ENCODE results near the gene FAM83C. TPM values are rescaled to one million over a fixed set of nuclear protein-coding genes. Genes with fewer than 3 reads are reported as not detected.

FAM83C gene
- total and polyA plus RNA-seq, 10 of the 15 experiments (the other 5 are each of a cell fraction or from before 2014, with no cell fraction given): not detected

DNA sequence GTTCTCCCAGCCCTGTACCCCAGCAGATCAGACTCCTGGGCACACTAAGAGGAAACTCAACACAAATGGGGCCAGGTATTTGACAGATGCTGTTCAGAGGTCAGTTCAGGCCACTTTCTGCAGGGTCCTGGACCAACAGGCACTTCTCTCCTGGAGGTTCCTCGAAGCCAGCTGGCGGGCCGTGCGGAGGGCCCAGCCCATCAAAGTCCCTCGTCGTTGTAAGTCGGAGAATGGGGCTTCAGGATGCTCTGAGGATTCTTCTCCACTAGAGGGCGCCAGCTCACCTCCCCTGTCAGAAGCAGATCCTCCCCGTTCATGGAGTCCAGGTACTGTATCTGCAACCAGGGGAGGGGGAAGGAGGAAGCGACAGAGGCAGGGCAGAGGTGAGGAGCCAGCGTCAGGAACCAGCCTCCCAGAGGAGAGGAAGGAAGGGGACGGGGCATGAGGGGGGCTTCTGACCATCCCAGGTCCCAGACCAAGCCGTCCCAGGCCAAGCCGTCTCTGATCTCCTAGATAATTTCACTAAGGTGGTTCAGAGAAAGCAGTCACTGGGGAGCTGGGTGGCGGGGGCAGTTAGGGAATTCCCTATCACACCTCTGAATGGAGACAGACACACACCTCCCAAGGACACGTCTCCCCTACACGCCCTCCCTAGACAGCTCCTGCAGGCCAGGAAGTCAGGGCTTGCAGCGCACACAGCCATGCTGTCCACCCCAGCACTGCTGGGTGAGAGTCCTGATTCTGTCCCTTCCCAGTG, 11.7 kb upstream of the FAM83C start (continued):
- TF ChIP-seq, protein P1, sequence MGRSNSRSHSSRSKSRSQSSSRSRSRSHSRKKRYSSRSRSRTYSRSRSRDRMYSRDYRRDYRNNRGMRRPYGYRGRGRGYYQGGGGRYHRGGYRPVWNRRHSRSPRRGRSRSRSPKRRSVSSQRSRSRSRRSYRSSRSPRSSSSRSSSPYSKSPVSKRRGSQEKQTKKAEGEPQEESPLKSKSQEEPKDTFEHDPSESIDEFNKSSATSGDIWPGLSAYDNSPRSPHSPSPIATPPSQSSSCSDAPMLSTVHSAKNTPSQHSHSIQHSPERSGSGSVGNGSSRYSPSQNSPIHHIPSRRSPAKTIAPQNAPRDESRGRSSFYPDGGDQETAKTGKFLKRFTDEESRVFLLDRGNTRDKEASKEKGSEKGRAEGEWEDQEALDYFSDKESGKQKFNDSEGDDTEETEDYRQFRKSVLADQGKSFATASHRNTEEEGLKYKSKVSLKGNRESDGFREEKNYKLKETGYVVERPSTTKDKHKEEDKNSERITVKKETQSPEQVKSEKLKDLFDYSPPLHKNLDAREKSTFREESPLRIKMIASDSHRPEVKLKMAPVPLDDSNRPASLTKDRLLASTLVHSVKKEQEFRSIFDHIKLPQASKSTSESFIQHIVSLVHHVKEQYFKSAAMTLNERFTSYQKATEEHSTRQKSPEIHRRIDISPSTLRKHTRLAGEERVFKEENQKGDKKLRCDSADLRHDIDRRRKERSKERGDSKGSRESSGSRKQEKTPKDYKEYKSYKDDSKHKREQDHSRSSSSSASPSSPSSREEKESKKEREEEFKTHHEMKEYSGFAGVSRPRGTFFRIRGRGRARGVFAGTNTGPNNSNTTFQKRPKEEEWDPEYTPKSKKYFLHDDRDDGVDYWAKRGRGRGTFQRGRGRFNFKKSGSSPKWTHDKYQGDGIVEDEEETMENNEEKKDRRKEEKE (IDR thresholded peaks at IDR 0.05): no peak
- TF ChIP-seq, protein P2, sequence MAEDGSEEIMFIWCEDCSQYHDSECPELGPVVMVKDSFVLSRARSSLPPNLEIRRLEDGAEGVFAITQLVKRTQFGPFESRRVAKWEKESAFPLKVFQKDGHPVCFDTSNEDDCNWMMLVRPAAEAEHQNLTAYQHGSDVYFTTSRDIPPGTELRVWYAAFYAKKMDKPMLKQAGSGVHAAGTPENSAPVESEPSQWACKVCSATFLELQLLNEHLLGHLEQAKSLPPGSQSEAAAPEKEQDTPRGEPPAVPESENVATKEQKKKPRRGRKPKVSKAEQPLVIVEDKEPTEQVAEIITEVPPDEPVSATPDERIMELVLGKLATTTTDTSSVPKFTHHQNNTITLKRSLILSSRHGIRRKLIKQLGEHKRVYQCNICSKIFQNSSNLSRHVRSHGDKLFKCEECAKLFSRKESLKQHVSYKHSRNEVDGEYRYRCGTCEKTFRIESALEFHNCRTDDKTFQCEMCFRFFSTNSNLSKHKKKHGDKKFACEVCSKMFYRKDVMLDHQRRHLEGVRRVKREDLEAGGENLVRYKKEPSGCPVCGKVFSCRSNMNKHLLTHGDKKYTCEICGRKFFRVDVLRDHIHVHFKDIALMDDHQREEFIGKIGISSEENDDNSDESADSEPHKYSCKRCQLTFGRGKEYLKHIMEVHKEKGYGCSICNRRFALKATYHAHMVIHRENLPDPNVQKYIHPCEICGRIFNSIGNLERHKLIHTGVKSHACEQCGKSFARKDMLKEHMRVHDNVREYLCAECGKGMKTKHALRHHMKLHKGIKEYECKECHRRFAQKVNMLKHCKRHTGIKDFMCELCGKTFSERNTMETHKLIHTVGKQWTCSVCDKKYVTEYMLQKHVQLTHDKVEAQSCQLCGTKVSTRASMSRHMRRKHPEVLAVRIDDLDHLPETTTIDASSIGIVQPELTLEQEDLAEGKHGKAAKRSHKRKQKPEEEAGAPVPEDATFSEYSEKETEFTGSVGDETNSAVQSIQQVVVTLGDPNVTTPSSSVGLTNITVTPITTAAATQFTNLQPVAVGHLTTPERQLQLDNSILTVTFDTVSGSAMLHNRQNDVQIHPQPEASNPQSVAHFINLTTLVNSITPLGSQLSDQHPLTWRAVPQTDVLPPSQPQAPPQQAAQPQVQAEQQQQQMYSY (CRISPR knock-in tag; IDR thresholded peaks at IDR 0.05): no peak
- no peak for TF ChIP-seq NFYA (IDR thresholded peaks at IDR 0.05; ENCODE audit: borderline replicate concordance, low read depth, low read length)
- TF ChIP-seq HDGF (IDR thresholded peaks at IDR 0.05): no peak
- TF ChIP-seq, protein P3, sequence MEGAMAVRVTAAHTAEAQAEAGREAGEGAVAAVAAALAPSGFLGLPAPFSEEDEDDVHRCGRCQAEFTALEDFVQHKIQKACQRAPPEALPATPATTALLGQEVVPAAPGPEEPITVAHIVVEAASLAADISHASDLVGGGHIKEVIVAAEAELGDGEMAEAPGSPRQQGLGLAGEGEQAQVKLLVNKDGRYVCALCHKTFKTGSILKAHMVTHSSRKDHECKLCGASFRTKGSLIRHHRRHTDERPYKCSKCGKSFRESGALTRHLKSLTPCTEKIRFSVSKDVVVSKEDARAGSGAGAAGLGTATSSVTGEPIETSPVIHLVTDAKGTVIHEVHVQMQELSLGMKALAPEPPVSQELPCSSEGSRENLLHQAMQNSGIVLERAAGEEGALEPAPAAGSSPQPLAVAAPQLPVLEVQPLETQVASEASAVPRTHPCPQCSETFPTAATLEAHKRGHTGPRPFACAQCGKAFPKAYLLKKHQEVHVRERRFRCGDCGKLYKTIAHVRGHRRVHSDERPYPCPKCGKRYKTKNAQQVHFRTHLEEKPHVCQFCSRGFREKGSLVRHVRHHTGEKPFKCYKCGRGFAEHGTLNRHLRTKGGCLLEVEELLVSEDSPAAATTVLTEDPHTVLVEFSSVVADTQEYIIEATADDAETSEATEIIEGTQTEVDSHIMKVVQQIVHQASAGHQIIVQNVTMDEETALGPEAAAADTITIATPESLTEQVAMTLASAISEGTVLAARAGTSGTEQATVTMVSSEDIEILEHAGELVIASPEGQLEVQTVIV (IDR thresholded peaks at IDR 0.05; ENCODE audit: borderline replicate concordance, partially characterized antibody): no peak
- no peak for TF ChIP-seq JUND (IDR thresholded peaks at IDR 0.05; ENCODE audit: low read depth, low read length)
- peak; percentile 13; the same call in 1 of the 2 replicates for TF ChIP-seq LARP7 (IDR thresholded peaks at IDR 0.05)
- TF ChIP-seq BACH1 (IDR thresholded peaks at IDR 0.05; ENCODE audit: borderline replicate concordance): no peak
- TF ChIP-seq CHD2 (IDR thresholded peaks at IDR 0.05; ENCODE audit: borderline replicate concordance, low read depth, low read length): no peak
- TF ChIP-seq, protein P4, sequence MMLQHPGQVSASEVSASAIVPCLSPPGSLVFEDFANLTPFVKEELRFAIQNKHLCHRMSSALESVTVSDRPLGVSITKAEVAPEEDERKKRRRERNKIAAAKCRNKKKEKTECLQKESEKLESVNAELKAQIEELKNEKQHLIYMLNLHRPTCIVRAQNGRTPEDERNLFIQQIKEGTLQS (IDR thresholded peaks at IDR 0.05; ENCODE audit: borderline replicate concordance, extremely low read depth, low read depth, low read length): no peak
- TF ChIP-seq, protein P5, sequence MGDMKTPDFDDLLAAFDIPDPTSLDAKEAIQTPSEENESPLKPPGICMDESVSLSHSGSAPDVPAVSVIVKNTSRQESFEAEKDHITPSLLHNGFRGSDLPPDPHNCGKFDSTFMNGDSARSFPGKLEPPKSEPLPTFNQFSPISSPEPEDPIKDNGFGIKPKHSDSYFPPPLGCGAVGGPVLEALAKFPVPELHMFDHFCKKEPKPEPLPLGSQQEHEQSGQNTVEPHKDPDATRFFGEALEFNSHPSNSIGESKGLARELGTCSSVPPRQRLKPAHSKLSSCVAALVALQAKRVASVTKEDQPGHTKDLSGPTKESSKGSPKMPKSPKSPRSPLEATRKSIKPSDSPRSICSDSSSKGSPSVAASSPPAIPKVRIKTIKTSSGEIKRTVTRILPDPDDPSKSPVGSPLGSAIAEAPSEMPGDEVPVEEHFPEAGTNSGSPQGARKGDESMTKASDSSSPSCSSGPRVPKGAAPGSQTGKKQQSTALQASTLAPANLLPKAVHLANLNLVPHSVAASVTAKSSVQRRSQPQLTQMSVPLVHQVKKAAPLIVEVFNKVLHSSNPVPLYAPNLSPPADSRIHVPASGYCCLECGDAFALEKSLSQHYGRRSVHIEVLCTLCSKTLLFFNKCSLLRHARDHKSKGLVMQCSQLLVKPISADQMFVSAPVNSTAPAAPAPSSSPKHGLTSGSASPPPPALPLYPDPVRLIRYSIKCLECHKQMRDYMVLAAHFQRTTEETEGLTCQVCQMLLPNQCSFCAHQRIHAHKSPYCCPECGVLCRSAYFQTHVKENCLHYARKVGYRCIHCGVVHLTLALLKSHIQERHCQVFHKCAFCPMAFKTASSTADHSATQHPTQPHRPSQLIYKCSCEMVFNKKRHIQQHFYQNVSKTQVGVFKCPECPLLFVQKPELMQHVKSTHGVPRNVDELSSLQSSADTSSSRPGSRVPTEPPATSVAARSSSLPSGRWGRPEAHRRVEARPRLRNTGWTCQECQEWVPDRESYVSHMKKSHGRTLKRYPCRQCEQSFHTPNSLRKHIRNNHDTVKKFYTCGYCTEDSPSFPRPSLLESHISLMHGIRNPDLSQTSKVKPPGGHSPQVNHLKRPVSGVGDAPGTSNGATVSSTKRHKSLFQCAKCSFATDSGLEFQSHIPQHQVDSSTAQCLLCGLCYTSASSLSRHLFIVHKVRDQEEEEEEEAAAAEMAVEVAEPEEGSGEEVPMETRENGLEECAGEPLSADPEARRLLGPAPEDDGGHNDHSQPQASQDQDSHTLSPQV (IDR thresholded peaks at IDR 0.05): peak; percentile 35; the same call in 1 of the 2 replicates
- TF ChIP-seq, protein P6, sequence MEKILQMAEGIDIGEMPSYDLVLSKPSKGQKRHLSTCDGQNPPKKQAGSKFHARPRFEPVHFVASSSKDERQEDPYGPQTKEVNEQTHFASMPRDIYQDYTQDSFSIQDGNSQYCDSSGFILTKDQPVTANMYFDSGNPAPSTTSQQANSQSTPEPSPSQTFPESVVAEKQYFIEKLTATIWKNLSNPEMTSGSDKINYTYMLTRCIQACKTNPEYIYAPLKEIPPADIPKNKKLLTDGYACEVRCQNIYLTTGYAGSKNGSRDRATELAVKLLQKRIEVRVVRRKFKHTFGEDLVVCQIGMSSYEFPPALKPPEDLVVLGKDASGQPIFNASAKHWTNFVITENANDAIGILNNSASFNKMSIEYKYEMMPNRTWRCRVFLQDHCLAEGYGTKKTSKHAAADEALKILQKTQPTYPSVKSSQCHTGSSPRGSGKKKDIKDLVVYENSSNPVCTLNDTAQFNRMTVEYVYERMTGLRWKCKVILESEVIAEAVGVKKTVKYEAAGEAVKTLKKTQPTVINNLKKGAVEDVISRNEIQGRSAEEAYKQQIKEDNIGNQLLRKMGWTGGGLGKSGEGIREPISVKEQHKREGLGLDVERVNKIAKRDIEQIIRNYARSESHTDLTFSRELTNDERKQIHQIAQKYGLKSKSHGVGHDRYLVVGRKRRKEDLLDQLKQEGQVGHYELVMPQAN (conservative IDR thresholded peaks at IDR 0.05): no peak
